ENCODE data around the gene IFNGR1.

The IFNGR1 gene

DNA sequence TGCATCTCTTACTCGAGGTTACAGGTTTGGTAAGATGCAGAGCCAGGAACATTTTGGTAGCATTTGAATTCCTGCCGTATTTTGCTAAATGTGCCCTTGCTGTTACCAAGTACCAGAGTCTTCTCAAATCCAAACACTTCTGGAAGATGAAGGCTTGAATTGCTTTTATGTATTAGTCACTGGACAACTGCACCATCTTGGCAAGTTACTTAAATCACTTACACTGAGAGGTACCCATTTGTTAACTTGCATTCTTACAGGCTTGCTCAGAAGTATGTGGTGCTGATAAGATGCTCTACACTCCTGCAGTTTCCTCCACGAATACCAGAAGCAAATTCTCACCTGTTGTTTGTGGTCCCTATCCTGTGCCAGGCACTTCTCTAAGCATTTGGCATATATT lies 58.4 kb downstream of the IFNGR1 start:
- Histone ChIP-seq H3K4me1 (ENCODE audit: insufficient read depth, low read length) (no peaks in the 10 kb centered on the region), H3K27me3 (ENCODE audit: insufficient read depth, low read length) (no peaks in the 10 kb centered on the region), H3K36me3 (ENCODE audit: insufficient read depth, low read depth, low read length) (no peaks in the 10 kb centered on the region), H3K27ac (ENCODE audit: low read length) (no peak overlapping the region), H3K9me3 (ENCODE audit: insufficient read depth, low read depth, low read length) (peaks cover 30% of the 10 kb centered on the region; the same call in 1 of the 2 replicates), H3K4me3 (ENCODE audit: low read length) (no peak overlapping the region), H3K9ac (ENCODE audit: low read depth, low read length) (no peak overlapping the region)

DNA sequence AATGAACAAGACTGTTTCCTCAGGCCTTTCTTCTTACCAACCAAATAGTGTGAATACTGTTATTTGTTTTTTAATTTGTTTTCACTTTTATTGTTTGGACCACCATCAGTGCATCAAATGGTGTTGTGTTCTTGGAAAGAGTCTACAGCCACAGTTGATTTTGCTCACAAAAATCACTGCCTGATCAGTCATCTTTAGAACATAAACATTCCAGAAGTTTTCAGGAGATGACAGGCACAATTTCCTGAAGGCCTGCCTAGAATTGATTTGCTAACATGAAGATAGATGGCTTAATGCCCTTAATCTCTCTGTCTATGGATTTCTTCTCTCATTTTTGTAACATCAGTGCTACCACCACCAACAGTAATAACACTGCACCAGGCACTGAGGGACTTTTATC lies 59.3 kb downstream of the IFNGR1 start:
- peaks cover 30% of the 10 kb centered on the region; the same call in 1 of the 2 replicates for H3K9me3 ChIP-seq (ENCODE audit: insufficient read depth, low read depth, low read length)
- no peak overlapping the region for H3K9ac ChIP-seq (ENCODE audit: low read depth, low read length)
- H3K27me3 ChIP-seq (ENCODE audit: insufficient read depth, low read length), result no peaks in the 10 kb centered on the region
- H3K27ac ChIP-seq (ENCODE audit: low read length), result no peak overlapping the region
- no peaks in the 10 kb centered on the region for H3K36me3 ChIP-seq (ENCODE audit: insufficient read depth, low read depth, low read length)
- no peak overlapping the region for H3K4me3 ChIP-seq (ENCODE audit: low read length)
- no peaks in the 10 kb centered on the region for H3K4me1 ChIP-seq (ENCODE audit: insufficient read depth, low read length)

DNA sequence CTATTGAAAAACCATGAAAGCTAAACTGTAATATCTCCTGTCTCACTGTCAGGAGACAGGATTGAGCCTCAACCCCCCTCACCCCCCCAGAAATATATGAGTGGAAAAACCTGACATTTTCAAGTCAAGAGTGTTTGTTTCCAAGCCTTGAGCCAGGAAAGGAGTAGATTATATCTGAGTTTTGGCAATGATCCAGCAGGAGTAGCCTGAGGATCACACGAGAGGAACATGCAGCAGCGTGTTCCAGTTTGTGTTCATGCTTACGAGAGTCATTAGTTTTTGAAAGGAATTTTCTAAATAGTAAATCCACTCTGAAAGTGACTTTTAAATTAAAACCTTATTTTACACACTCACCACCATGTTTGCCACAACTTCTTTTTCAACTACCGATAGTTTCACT lies 61.6 kb downstream of the IFNGR1 start:
- Histone ChIP-seq H3K9ac (ENCODE audit: low read depth, low read length) (no peak overlapping the region), H3K27me3 (ENCODE audit: insufficient read depth, low read length) (no peaks in the 10 kb centered on the region), H3K4me3 (ENCODE audit: low read length) (no peak overlapping the region), H3K27ac (ENCODE audit: low read length) (no peak overlapping the region), H3K36me3 (ENCODE audit: insufficient read depth, low read depth, low read length) (no peaks in the 10 kb centered on the region), H3K9me3 (ENCODE audit: insufficient read depth, low read depth, low read length) (peaks cover 12% of the 10 kb centered on the region; the same call in 1 of the 2 replicates), H3K4me1 (ENCODE audit: insufficient read depth, low read length) (no peaks in the 10 kb centered on the region)

DNA sequence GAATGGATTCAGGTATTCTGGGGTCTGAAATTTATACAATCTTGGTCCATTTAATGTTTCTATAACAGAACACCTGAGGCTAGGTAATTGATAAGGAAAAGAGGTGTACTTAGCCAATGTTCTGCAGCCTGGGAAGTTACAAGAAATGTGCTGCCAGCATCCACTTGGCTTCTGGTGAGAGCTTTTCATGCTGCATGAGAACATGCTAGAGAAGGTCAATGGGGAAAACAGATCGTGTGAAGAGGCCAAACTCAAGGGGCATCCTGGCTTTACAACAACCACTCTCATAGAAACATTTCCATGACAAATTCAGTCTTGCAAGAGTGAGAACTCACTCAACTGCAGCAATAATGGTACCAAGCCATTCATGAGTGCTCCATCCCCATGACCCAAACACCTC lies 62.5 kb downstream of the IFNGR1 start:
- Histone ChIP-seq H3K36me3 (ENCODE audit: insufficient read depth, low read depth, low read length) (no peaks in the 10 kb centered on the region), H3K27me3 (ENCODE audit: insufficient read depth, low read length) (no peaks in the 10 kb centered on the region), H3K4me1 (ENCODE audit: insufficient read depth, low read length) (no peaks in the 10 kb centered on the region), H3K27ac (ENCODE audit: low read length) (no peak overlapping the region), H3K9me3 (ENCODE audit: insufficient read depth, low read depth, low read length) (peaks cover 8% of the 10 kb centered on the region; the same call in 1 of the 2 replicates), H3K4me3 (ENCODE audit: low read length) (no peak overlapping the region), H3K9ac (ENCODE audit: low read depth, low read length) (no peak overlapping the region)

DNA sequence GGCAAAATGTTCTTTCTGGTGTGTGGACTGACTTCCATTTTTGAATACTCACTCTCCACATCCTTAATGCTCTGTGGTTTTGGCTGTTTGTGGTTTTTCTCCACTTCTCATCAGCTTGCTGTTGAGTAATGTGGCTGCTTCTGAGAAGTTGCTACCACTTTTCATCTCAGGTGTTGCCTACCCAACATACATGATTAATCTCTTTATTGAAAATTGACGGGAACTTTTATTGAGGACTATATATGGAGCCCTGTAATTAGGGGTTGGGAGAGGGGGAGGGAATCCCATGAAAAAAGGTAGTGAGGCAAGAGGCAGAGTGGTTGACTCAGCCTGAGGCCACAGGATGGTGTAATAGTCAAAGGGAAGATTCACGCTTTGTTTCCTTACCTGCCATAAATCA lies 63.4 kb downstream of the IFNGR1 start:
- H3K4me1 ChIP-seq (ENCODE audit: insufficient read depth, low read length), result no peaks in the 10 kb centered on the region
- H3K36me3 ChIP-seq (ENCODE audit: insufficient read depth, low read depth, low read length), result no peaks in the 10 kb centered on the region
- H3K27me3 ChIP-seq (ENCODE audit: insufficient read depth, low read length), result no peaks in the 10 kb centered on the region
- H3K4me3 ChIP-seq (ENCODE audit: low read length), result no peak overlapping the region
- peaks cover 10% of the 10 kb centered on the region; the same call in 1 of the 2 replicates for H3K9me3 ChIP-seq (ENCODE audit: insufficient read depth, low read depth, low read length)
- no peak overlapping the region for H3K27ac ChIP-seq (ENCODE audit: low read length)
- no peak overlapping the region for H3K9ac ChIP-seq (ENCODE audit: low read depth, low read length)

DNA sequence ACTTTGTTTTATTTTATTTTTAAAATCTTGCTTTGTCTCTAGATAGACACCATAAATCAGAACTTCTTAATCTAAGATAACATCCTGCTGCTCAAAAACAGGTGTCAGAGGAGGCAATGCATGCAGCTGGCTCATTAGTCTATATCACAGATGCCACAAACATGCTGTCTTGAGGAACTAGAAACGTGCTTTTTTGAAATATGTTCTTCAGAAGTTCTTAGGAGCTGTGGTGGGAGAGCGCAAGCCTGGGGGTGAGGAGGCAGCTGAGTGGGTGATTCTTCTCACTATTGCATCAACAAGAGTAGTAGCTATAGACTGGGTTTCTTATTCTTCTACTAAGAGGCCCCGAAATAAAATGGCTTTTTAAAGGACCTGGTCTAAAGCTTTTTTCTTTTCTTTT lies 69.1 kb downstream of the IFNGR1 start:
- no peak overlapping the region for H3K4me3 ChIP-seq (ENCODE audit: low read length)
- peaks cover 4% of the 10 kb centered on the region; the same call in 1 of the 2 replicates for H3K9me3 ChIP-seq (ENCODE audit: insufficient read depth, low read depth, low read length)
- no peaks in the 10 kb centered on the region for H3K4me1 ChIP-seq (ENCODE audit: insufficient read depth, low read length)
- H3K9ac ChIP-seq (ENCODE audit: low read depth, low read length), result no peak overlapping the region
- H3K36me3 ChIP-seq (ENCODE audit: insufficient read depth, low read depth, low read length), result no peaks in the 10 kb centered on the region
- H3K27ac ChIP-seq (ENCODE audit: low read length), result no peak overlapping the region
- no peaks in the 10 kb centered on the region for H3K27me3 ChIP-seq (ENCODE audit: insufficient read depth, low read length)

DNA sequence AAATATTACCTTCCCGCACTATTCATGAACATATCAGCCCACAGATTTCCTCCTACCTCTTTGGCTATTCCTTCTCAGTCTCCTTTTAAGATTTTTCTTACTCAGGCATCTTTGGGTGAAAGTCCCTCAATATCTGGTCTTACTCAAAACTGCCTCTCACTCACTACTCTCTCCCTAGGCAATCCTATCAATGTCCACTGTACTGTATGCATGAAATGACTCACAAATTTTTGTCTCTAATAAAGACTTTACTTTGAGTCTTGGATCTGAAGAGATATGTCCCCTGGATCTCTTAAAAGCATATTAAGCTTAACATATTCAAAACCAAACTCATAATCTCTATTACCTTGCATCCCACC lies 70.2 kb downstream of the IFNGR1 start:
- Histone ChIP-seq H3K9ac (ENCODE audit: low read depth, low read length) (no peak overlapping the region), H3K9me3 (ENCODE audit: insufficient read depth, low read depth, low read length) (peaks cover 4% of the 10 kb centered on the region; the same call in 1 of the 2 replicates), H3K4me1 (ENCODE audit: insufficient read depth, low read length) (no peaks in the 10 kb centered on the region), H3K27me3 (ENCODE audit: insufficient read depth, low read length) (no peaks in the 10 kb centered on the region), H3K36me3 (ENCODE audit: insufficient read depth, low read depth, low read length) (no peaks in the 10 kb centered on the region), H3K27ac (ENCODE audit: low read length) (no peak overlapping the region), H3K4me3 (ENCODE audit: low read length) (no peak overlapping the region)

DNA sequence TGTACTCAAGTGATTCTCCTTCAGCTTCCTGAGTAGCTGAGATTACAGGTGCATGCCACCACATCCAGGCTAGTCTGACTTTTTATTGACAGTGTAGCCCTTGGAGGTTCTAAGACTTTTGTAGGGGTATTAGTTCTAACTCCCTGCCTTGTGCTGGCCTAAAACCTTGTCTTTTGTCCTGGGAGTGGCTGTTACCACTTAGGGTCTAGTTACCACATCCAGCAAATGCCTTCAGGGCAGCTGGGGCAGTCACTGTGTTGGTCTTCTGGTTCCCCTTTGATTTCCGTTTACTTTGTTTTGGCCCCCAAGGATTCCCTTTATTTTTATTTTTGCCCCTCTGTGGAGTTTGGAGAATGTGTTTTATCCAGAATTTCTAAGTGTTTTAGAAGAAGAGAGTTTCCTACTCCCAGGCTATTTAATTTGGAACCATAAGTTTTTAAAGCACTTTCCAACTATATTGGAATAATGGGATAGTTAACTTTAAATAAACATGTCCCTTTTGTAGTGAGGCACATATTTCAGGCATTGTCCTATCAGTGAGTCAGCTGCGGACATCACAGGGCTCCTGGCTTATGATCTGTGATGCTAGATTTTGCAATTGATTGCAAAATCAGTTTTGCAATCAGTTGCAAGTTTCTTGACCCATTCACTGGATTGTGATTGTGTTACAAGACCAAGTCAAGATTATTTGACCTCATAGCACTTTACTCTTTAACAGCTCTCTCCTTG lies 70.7 kb downstream of the IFNGR1 start:
- Histone ChIP-seq H3K4me3 (ENCODE audit: low read length) (no peak overlapping the region), H3K27ac (ENCODE audit: low read length) (no peak overlapping the region), H3K9ac (ENCODE audit: low read depth, low read length) (no peak overlapping the region), H3K27me3 (ENCODE audit: insufficient read depth, low read length) (no peaks in the 10 kb centered on the region), H3K4me1 (ENCODE audit: insufficient read depth, low read length) (no peaks in the 10 kb centered on the region), H3K9me3 (ENCODE audit: insufficient read depth, low read depth, low read length) (peaks cover 4% of the 10 kb centered on the region; the same call in 1 of the 2 replicates), H3K36me3 (ENCODE audit: insufficient read depth, low read depth, low read length) (no peaks in the 10 kb centered on the region)

All from iPS-20b (cell line).